Small intestine (tissue), 7 donors: ENCODE data around the gene GNAI1. TPM values are rescaled to one million over a fixed set of nuclear protein-coding genes. Genes with fewer than 3 reads are reported as not detected.

Source experiments
- DNase-seq, 2 donors: peaks; one replicate each; pipeline versions ENCODE4 v3.0.0 to v3.0.0-alpha.2; 2013
- FAIRE-seq: peaks from 2 replicates; lab custom pipeline; 2012; peaks lifted over from hg19 to GRCh38; lab: Jason Lieb, UNC
- H3K27ac ChIP-seq, 3 donors: one replicate each; pipeline ENCODE4 v1.5.1; 2013; ENCODE audit warnings: low read length in 2 of 3, mild to moderate bottlenecking in 2 of 3, control low read depth in 1 of 3, inconsistent platforms in 1 of 3, low read depth in 1 of 3, moderate library complexity in 1 of 3
- H3K27me3 ChIP-seq, 3 donors: one replicate each; pipeline ENCODE4 v1.6.1; 2013; ENCODE audit warnings: low read length in 3 of 3, inconsistent platforms in 1 of 3; ENCODE audit not compliant: control insufficient read depth in 3 of 3, insufficient read depth in 3 of 3
- H3K36me3 ChIP-seq, 3 donors: one replicate each; pipeline ENCODE4 v1.6.1; 2013; ENCODE audit warnings: low read length in 3 of 3, inconsistent platforms in 1 of 3, low read depth in 1 of 3, mild to moderate bottlenecking in 1 of 3, moderate library complexity in 1 of 3; ENCODE audit not compliant: control insufficient read depth in 3 of 3, insufficient read depth in 2 of 3
- H3K4me1 ChIP-seq, 3 donors: one replicate each; pipeline ENCODE4 v1.6.1; 2013; ENCODE audit warnings: low read length in 2 of 3, inconsistent platforms in 1 of 3, low read depth in 1 of 3, mild to moderate bottlenecking in 1 of 3, moderate library complexity in 1 of 3; ENCODE audit not compliant: control insufficient read depth in 3 of 3, insufficient read depth in 2 of 3
- H3K4me3 ChIP-seq, 3 donors: one replicate each; pipeline ENCODE4 v1.5.1; 2013; ENCODE audit warnings: low read length in 3 of 3, control low read depth in 1 of 3, inconsistent platforms in 1 of 3, low read depth in 1 of 3, mild to moderate bottlenecking in 1 of 3, moderate library complexity in 1 of 3
- H3K9me3 ChIP-seq, 2 donors: one replicate each; pipeline ENCODE4 v1.6.1; 2013; ENCODE audit warnings: low read depth in 1 of 2, low read length in 1 of 2; ENCODE audit not compliant: control insufficient read depth in 2 of 2, insufficient read depth in 1 of 2
- WGBS, 3 donors: extraction: QIAGEN DNeasy Blood & Tissue Kit; methylation state at CpG; one replicate each; pipeline ENCODE4 v1.1.7; 2013; 5-methylcytosine and 5-hydroxymethylcytosine counted together
- polyA plus RNA-seq, 4 donors: library from polyadenylated mRNA; stranded (reverse) in 3 of 4; unstranded in 1 of 4; fragments of 200-250 nt in 3 of 4; fragments of 120-200 nt in 1 of 4; gene quantifications; one replicate each; pipeline versions ENCODE4 v1.2.1 to v1.2.3, GENCODE V29; 2013
- donor health status: healthy with polysubstance abuse.
- donor health status: control.
- donor health status: control.
- donor health status: Bipolar disorder and iron deficiency.
- donor health status: healthy.

The GNAI1 gene
- polyA plus RNA-seq, 4 donors: 6.7 to 19.0 (median 8.6) TPM

DNA sequence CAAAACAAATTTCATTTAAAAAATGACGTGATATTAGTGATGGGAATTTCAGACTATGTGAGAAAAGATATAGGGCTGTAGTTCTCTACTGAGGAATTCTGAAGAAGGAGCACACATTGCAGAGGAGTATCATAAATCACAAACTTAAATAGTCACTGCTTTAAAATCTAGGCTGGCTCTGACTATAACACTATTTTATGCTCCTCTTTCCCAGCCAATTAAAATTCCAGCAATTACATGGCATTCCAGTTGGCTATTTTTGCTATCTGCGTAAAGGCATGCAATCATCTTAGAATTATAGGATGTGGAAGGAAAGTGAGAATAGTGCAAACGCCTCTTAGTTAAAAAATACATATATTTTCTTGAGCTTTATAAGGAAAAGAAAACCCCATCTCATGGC lies 123.1 kb downstream of the GNAI1 start:
- Histone ChIP-seq H3K36me3 (no peaks in the 10 kb centered on the region), H3K4me1 (no peaks in the 10 kb centered on the region), H3K9me3 (no peaks in the 10 kb centered on the region), H3K27ac (no peak overlapping the region), H3K4me3 (no peak overlapping the region), H3K27me3 (no peaks in the 10 kb centered on the region)
- 85 to 93% (median 90%) methylated on average over 3 of the region's 3 CpGs for WGBS, 3 donors
- no peak for DNase-seq
- no peak for FAIRE-seq

DNA sequence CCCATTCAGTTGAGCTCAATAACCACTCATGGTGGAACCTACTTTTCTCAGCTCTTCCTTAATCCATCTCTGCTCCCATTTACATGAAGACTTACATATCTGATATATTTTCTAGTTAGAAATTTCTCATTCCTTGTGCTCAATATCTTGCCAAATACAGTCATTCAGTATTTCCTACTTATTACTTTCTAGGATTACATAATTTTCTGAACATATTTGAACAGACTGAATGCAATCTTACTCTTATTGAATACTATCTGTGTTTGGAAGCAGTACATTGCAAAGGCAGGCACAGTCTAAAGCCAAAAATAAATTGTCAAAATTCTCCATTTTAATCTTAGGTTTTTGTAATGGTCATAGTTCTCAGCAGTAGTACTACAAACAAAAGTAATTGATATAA lies 126.0 kb downstream of the GNAI1 start:
- no peaks in the 10 kb centered on the region for H3K4me1 ChIP-seq
- no peak overlapping the region for H3K4me3 ChIP-seq
- H3K27ac ChIP-seq: no peak overlapping the region
- no peaks in the 10 kb centered on the region for H3K36me3 ChIP-seq
- no peaks in the 10 kb centered on the region for H3K27me3 ChIP-seq
- DNase-seq: no peak
- FAIRE-seq: no peak
- no peaks in the 10 kb centered on the region for H3K9me3 ChIP-seq

DNA sequence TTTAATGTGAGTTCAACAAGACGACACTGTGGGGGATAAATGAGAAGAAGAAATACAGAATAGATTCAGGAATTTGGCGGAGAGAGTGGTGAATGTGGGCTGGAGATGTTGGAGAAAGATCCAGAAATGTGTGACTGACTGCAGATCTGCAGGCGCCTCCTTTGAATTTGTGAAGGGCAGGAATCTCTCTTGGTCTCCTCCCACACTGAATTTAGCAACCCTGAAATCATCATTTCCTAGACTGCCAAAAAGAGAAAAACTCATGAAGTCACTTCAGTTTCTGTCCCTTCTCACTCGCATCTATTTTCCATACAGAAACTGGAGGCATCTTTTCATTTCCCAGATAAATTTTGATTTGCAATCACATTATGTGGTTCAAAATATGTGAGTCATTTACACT lies 128.7 kb downstream of the GNAI1 start:
- WGBS, 3 donors: 78 to 92% (median 89%) methylated on average over 4 of the region's 4 CpGs
- no peaks in the 10 kb centered on the region for H3K27me3 ChIP-seq
- DNase-seq: no peak
- no peak overlapping the region for H3K4me3 ChIP-seq
- no peaks in the 10 kb centered on the region for H3K4me1 ChIP-seq
- FAIRE-seq: no peak
- no peaks in the 10 kb centered on the region for H3K36me3 ChIP-seq
- no peaks in the 10 kb centered on the region for H3K9me3 ChIP-seq
- no peak overlapping the region for H3K27ac ChIP-seq

DNA sequence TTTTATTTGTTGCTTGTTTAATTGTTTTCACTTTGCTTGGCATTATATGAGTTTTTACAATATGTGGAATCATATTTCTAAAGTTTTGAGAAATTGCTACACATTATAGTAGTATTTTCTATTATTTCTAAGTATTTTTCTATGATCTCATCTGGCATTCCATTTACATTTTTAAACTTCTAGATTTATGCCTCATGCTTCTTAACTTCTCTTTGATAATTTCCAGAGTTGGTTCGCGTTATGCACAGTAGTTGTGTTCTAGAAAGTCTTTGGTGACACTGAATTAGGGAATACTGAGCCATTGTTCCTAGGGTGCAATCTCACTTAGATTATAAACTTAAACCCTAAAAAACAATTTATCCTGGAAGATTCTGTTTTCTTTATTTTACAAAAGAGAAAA lies 129.2 kb downstream of the GNAI1 start:
- FAIRE-seq (no peak), DNase-seq (no peak)
- Histone ChIP-seq H3K4me1 (no peaks in the 10 kb centered on the region), H3K36me3 (no peaks in the 10 kb centered on the region), H3K27ac (no peak overlapping the region), H3K27me3 (no peaks in the 10 kb centered on the region), H3K9me3 (no peaks in the 10 kb centered on the region), H3K4me3 (no peak overlapping the region)
- 83 to 93% (median 92%) methylated on average over 2 of the region's 2 CpGs for WGBS, 3 donors

DNA sequence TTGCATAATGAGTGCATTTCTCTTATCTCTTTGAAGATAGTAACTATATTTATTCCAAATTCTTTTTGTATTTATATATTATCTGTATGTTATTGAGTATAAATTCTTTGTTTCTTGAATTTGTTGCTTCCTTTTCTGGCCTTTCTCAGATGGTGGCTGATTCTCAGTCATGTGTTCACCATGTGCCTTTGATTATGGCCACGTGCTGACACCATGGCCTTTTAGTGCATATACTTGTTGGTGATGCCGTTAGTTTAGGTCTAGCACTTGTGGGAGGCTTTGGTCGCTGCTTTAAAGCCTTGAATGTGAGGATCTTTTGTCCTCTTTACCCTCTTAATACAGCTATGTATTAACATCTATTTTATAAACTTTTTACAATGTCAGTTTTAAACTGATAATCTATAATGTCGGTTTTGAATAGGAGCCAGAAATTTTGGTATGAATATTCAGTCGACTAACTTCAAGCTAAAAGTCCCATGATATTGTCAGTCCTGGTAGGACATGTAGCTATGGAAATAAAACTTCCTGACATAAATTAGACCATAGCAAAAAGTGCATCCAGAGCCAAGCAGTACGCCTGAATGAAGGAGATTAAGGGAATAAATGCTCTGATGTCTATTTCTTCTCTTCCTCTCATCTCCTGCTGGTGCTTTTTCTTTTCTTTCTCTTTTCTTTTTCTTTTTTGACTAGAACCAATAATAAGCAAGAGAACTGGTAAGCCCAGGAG lies 130.3 kb downstream of the GNAI1 start:
- DNase-seq (no peak), FAIRE-seq (no peak)
- Histone ChIP-seq H3K9me3 (no peaks in the 10 kb centered on the region), H3K4me1 (no peaks in the 10 kb centered on the region), H3K4me3 (no peak overlapping the region), H3K27ac (no peak overlapping the region), H3K27me3 (no peaks in the 10 kb centered on the region), H3K36me3 (no peaks in the 10 kb centered on the region)
- 61 to 77% (median 68%) methylated on average over 6 of the region's 6 CpGs for WGBS, 3 donors

DNA sequence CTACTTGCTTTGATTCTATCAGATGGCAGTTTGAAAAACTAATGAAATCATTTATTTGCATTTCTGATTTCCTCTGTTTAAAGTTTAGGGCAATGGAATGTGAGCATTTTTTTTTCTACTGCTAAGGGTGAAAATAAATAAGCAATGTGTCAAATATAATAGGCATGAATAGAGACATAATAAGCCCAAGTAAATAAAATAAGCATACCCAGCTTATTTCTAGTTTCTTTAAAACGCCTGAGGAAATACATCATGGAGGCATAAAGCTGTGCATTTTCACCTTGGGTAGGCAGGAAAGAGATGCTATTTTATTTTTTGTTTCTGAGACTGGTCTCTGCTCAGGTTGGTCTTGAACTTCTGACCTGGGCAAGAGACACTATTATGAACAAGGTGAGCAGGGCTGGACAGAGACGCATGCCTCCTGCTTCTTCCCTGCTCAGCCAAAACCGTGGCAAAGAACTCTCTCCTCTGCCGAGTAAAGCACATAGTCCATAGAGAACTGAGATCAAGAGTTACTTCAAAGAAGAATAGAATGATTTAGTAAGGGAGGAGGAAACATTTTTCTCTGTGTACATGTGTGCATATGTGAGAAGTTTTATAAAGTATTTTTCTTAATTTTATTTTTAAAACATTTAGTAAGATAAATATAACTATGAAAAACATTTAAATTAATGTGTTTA lies 138.1 kb downstream of the GNAI1 start:
- H3K4me3 ChIP-seq: no peak overlapping the region
- no peak for DNase-seq
- no peaks in the 10 kb centered on the region for H3K9me3 ChIP-seq
- FAIRE-seq: peak; percentile 23
- H3K27me3 ChIP-seq: no peaks in the 10 kb centered on the region
- no peaks in the 10 kb centered on the region for H3K36me3 ChIP-seq
- peaks cover 0 to 3% (median 0%) of the 10 kb centered on the region in 3 donors for H3K4me1 ChIP-seq
- WGBS, 3 donors: 54 to 66% (median 61%) methylated on average over 4 of the region's 4 CpGs
- H3K27ac ChIP-seq: no peak overlapping the region

DNA sequence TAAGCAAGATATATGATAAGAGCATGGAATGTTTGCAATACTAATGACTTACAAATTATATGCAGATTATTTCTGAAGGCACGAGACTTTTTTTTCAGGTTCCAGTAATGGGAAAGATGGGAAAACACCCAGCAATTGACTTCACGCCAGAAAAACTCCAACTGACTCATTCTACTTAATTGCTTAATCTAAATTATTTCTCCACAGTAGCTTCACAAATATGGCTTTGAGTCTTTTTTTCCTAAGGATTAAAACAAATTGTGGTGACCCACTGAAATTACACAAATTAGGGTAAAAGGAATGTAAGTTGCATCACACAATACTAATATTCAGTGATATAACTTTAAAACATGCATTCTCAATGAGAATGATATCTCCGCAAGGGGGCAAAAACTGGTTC lies 138.7 kb downstream of the GNAI1 start:
- Histone ChIP-seq H3K27me3 (no peaks in the 10 kb centered on the region), H3K4me3 (no peak overlapping the region), H3K36me3 (no peaks in the 10 kb centered on the region), H3K27ac (no peak overlapping the region), H3K4me1 (peaks cover 0 to 8% (median 0%) of the 10 kb centered on the region in 3 donors), H3K9me3 (no peaks in the 10 kb centered on the region)
- DNase-seq (no peak), FAIRE-seq (no peak)
- WGBS, 3 donors: 63 to 72% (median 71%) methylated on average over 3 of the region's 3 CpGs

DNA sequence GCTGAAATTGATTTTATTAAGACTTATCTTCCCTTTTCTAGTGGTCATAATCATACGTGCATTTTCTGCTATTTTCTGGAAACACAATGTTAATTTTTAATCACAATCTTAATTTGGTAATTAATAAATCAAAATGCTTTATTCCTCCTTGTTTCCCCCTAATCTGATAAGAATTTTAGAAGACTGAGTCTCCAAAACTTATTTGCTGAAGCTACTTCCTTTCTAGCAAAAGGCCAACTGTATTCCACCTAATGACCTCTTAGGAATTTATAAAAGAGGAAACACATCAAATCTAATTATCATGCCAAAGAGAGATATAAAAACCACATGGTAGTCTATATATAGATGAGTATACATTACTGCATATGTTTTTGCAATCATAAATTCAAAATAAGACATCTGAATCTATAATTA lies 140.6 kb downstream of the GNAI1 start:
- Histone ChIP-seq H3K9me3 (no peaks in the 10 kb centered on the region), H3K4me3 (no peak overlapping the region), H3K27ac (no peak overlapping the region), H3K36me3 (no peaks in the 10 kb centered on the region), H3K4me1 (peaks cover 0 to 10% (median 0%) of the 10 kb centered on the region in 3 donors), H3K27me3 (no peaks in the 10 kb centered on the region)
- FAIRE-seq (no peak), DNase-seq (no peak)
- WGBS, 3 donors: 58 to 79% (median 65%) methylated on average over 1 of the region's 1 CpG
